H1 (cell line): ENCODE results near the gene CEACAM16.

Experiments used
- ATF3 ChIP-seq: IDR thresholded peaks from 2 replicates; pipeline ENCODE4 v1.6.1; 2011; ENCODE audit warnings: low read depth, mild to moderate bottlenecking, low read length; ENCODE audit not compliant: insufficient read depth
- CTCF ChIP-seq, 3 experiments: IDR thresholded peaks; 1 replicate in 2 of 3; 2 replicates in 1 of 3; pipeline versions ENCODE4 v1.5.1 to v1.6.1; 2011; ENCODE audit warnings: low read length in 3 of 3, mild to moderate bottlenecking in 3 of 3, inconsistent platforms in 2 of 3, low read depth in 1 of 3, moderate library complexity in 1 of 3; ENCODE audit not compliant: insufficient read depth in 1 of 3; ENCODE audit errors: control extremely low read depth in 1 of 3
- E2F6 ChIP-seq: IDR thresholded peaks from 2 replicates; pipeline ENCODE4 v1.6.1; 2012; ENCODE audit warnings: inconsistent platforms
- EZH2 ChIP-seq: fragments of 200-600 bp; sonication (generic); IDR thresholded peaks from 2 replicates; pipeline ENCODE4 v1.7.1; 2012; ENCODE audit warnings: low read depth, mild to moderate bottlenecking, moderate library complexity, low read length, inconsistent platforms; ENCODE audit not compliant: severe bottlenecking
- JUN ChIP-seq: IDR thresholded peaks from 2 replicates; pipeline ENCODE4 v1.6.1; 2011; ENCODE audit warnings: low read depth, mild to moderate bottlenecking, improper control_type of control experiment, low read length
- MAFK ChIP-seq: IDR thresholded peaks from 2 replicates; pipeline ENCODE4 v1.6.1; 2012; ENCODE audit warnings: low read depth, mild to moderate bottlenecking, improper control_type of control experiment, low read length
- POLR2A ChIP-seq, 2 experiments: IDR thresholded peaks; 1 replicate in 1 of 2; 2 replicates in 1 of 2; pipeline ENCODE4 v1.6.1; 2011; ENCODE audit warnings: low read depth in 2 of 2, low read length in 2 of 2, mild to moderate bottlenecking in 2 of 2; ENCODE audit errors: control extremely low read depth in 1 of 2
- POLR2AphosphoS5 ChIP-seq: IDR thresholded peaks from 2 replicates; pipeline ENCODE4 v1.6.1; 2011; ENCODE audit warnings: low read depth, low read length
- POU5F1 ChIP-seq: IDR thresholded peaks from 2 replicates; pipeline ENCODE4 v1.6.1; 2011; ENCODE audit warnings: low read depth, mild to moderate bottlenecking, low read length, moderate library complexity
- SP1 ChIP-seq: IDR thresholded peaks from 2 replicates; pipeline ENCODE4 v1.6.1; 2011; ENCODE audit warnings: low read depth, low read length
- SUZ12 ChIP-seq: fragments of 200-600 bp; sonication (generic); IDR thresholded peaks from 2 replicates; pipeline ENCODE4 v1.6.1; 2012; ENCODE audit warnings: mild to moderate bottlenecking, inconsistent platforms, low read length, moderate library complexity, mixed read lengths
- TAF1 ChIP-seq: IDR thresholded peaks from 2 replicates; pipeline ENCODE4 v1.6.1; 2011; ENCODE audit warnings: mild to moderate bottlenecking, low read depth, low read length
- TCF12 ChIP-seq: IDR thresholded peaks from 2 replicates; pipeline ENCODE4 v1.6.1; 2011; ENCODE audit warnings: low read depth, mild to moderate bottlenecking, low read length
- ZNF274 ChIP-seq: IDR thresholded peaks from 2 replicates; pipeline ENCODE4 v1.7.0; 2012; ENCODE audit warnings: low read length, borderline replicate concordance; ENCODE audit errors: extremely low read depth

- TF ChIP-seq TAF1 (no peak), JUN (no peak), CTCF (IDR thresholded peaks at IDR 0.05; ENCODE audit: control extremely low read depth in 1 of 3, insufficient read depth in 1 of 3, low read depth in 1 of 3, low read length in 3 of 3) (no peak), POLR2A (IDR thresholded peaks at IDR 0.05; ENCODE audit: control extremely low read depth in 1 of 2, low read depth in 2 of 2, low read length in 2 of 2) (no peak), ZNF274 (no peak), SUZ12 (no peak), E2F6 (no peak), MAFK (no peak), POLR2AphosphoS5 (no peak), ATF3 (no peak), POU5F1 (no peak), SP1 (no peak), EZH2 (no peak), TCF12 (no peak)
These were observed 13.1 kb upstream of the CEACAM16 start for GRCh38 chr19:44685877-44686276.
